HepG2 (cell line): ENCODE measurements around the gene GAS2L2. TPM values are rescaled to one million over a fixed set of nuclear protein-coding genes. Genes with fewer than 3 reads are reported as not detected.

ENCODE experiments used
- ATAC-seq: fragments of 200-7000 bp; cut with Tn5 transposase; 3 replicates; pipeline ENCODE4 v1.9.1; 2020; ENCODE audit warnings: mild to moderate bottlenecking, moderate library complexity
- BruUV-seq: library from RNA; stranded (reverse); fragments of 400-500 nt; replicated peaks from 2 replicates; lab custom pipeline; 2021; lab: Mats Ljungman, UMichigan
- CTCF ChIA-PET: fragments of 300-600 bp; formaldehyde crosslinking; extraction: SDS; loops from one replicate; lab custom pipeline; 2021; ENCODE audit warnings: low total read pairs, inconsistent platforms, low intra/inter-chr PET ratio; lab: Yijun Ruan, JAX
- POLR2A ChIA-PET: fragments of 350-600 bp; sonication (Branson Sonifier 250); formaldehyde crosslinking; loops from one replicate; lab custom pipeline; 2020; ENCODE audit warnings: antibody characterized with exemption, inconsistent platforms; lab: Yijun Ruan, JAX
- DNase-seq: peaks from one replicate; pipeline ENCODE4 v3.0.0-alpha.2; 2015; ENCODE audit warnings: low spot score
- FAIRE-seq: peaks from 3 replicates; lab custom pipeline; 2011; peaks lifted over from hg19 to GRCh38; lab: Jason Lieb, UNC
- H2AFZ ChIP-seq: one replicate; pipeline ENCODE4 v1.6.1; 2011; ENCODE audit warnings: low read length, inconsistent platforms
- H3K27ac ChIP-seq: fragments of 300-600 bp; 3 replicates; pipeline ENCODE4 v1.8.0; 2011; ENCODE audit warnings: mixed run types, mild to moderate bottlenecking, mixed read lengths, low read length, inconsistent platforms; ENCODE audit not compliant: insufficient read depth; ENCODE audit errors: extremely low read length
- H3K27me3 ChIP-seq, 2 experiments: fragments of 200-600 bp in 1 of 2; 2 replicates in 1 of 2; 3 replicates in 1 of 2; pipeline versions ENCODE4 v1.6.0 to v1.8.0; 2011; ENCODE audit warnings: low read length in 2 of 2, mild to moderate bottlenecking in 2 of 2, moderate library complexity in 2 of 2, inconsistent platforms in 1 of 2; ENCODE audit not compliant: insufficient read depth in 2 of 2, control insufficient read depth in 1 of 2
- H3K36me3 ChIP-seq, 2 experiments: fragments of 200-600 bp in 1 of 2; replicated peaks in 1 of 2; 2 replicates in 1 of 2; 3 replicates in 1 of 2; pipeline versions ENCODE4 v1.5.1 to v1.8.0; 2011; ENCODE audit warnings: low read length in 2 of 2, inconsistent platforms in 1 of 2; ENCODE audit not compliant: insufficient read depth in 2 of 2, control insufficient read depth in 1 of 2
- H3K4me1 ChIP-seq: 2 replicates; pipeline ENCODE4 v1.5.1; 2012; ENCODE audit warnings: low read length, inconsistent platforms; ENCODE audit not compliant: insufficient read depth
- H3K4me2 ChIP-seq: 2 replicates; pipeline ENCODE4 v1.6.0; 2011; ENCODE audit warnings: low read depth, low read length, inconsistent platforms
- H3K4me3 ChIP-seq, 3 experiments: fragments of 200-600 bp in 1 of 3; sonication (generic), shearing (Covaris generic) in 1 of 3; replicated peaks in 1 of 3; 2 replicates each; pipeline ENCODE4 v1.5.1; 2011 to 2016; ENCODE audit warnings: low read length in 3 of 3, inconsistent platforms in 2 of 3, low read depth in 2 of 3, mild to moderate bottlenecking in 2 of 3, control low read depth in 1 of 3, mixed read lengths in 1 of 3; ENCODE audit not compliant: insufficient read depth in 1 of 3
- H3K79me2 ChIP-seq: one replicate; pipeline ENCODE4 v1.6.1; 2011; ENCODE audit warnings: low read length, inconsistent platforms; ENCODE audit not compliant: insufficient read depth
- H3K9ac ChIP-seq: 2 replicates; pipeline ENCODE4 v1.6.0; 2011; ENCODE audit warnings: mild to moderate bottlenecking, low read depth, low read length, inconsistent platforms; ENCODE audit not compliant: insufficient read depth
- H3K9me3 ChIP-seq: 2 replicates; pipeline ENCODE4 v1.5.1; 2012; ENCODE audit warnings: mild to moderate bottlenecking, low read length
- H4K20me1 ChIP-seq: 2 replicates; pipeline ENCODE4 v1.6.0; 2011; ENCODE audit warnings: inconsistent platforms, mild to moderate bottlenecking, low read length, moderate library complexity; ENCODE audit not compliant: insufficient read depth
- CBX1 ChIP-seq: IDR thresholded peaks from one replicate; pipeline ENCODE4 v1.6.1; 2016; ENCODE audit warnings: antibody characterized with exemption, low read depth
- CENPX ChIP-seq: sonication (generic); formaldehyde crosslinking; IDR thresholded peaks from 2 replicates; pipeline ENCODE4 v1.9.0; 2021; ENCODE audit warnings: mild to moderate bottlenecking, missing genetic modification reagents, moderate library complexity
- ETV5 ChIP-seq: IDR thresholded peaks from 2 replicates; pipeline ENCODE4 v1.6.1; 2018; ENCODE audit warnings: missing biosample characterization, missing genetic modification reagents, inconsistent platforms, borderline replicate concordance
- GATAD1 ChIP-seq: IDR thresholded peaks from 2 replicates; pipeline ENCODE4 v1.6.1; 2016; ENCODE audit warnings: missing genetic modification reagents, missing compliant biosample characterization
- HDAC6 ChIP-seq: fragments of 200-600 bp; sonication (generic); IDR thresholded peaks from 2 replicates; pipeline ENCODE4 v1.7.0; 2017; ENCODE audit warnings: mild to moderate bottlenecking, antibody characterized with exemption, low read length, low read depth
- NPAS2 ChIP-seq: sonication (generic); formaldehyde crosslinking; IDR thresholded peaks from 2 replicates; pipeline ENCODE4 v1.8.0; 2022; ENCODE audit warnings: mild to moderate bottlenecking, missing genetic modification reagents, borderline replicate concordance
- POLR2G ChIP-seq: fragments of 200-400 bp; formaldehyde crosslinking; IDR thresholded peaks from 2 replicates; pipeline ENCODE4 v1.6.1; 2018; ENCODE audit warnings: mild to moderate bottlenecking, low read depth, low read length, moderate library complexity
- RFXANK ChIP-seq: IDR thresholded peaks from 2 replicates; pipeline ENCODE4 v1.6.1; 2016
- SNAPC2 ChIP-seq: sonication (generic); formaldehyde crosslinking; IDR thresholded peaks from 2 replicates; pipeline ENCODE4 v1.8.1; 2022; ENCODE audit warnings: mild to moderate bottlenecking, missing genetic modification reagents
- U2AF1 ChIP-seq: fragments of 200-400 bp; formaldehyde crosslinking; optimal IDR thresholded peaks from 2 replicates; pipeline ENCODE3; 2017; ENCODE audit warnings: mild to moderate bottlenecking, low read depth, low read length
- ZNF317 ChIP-seq: sonication (generic); formaldehyde crosslinking; IDR thresholded peaks from 2 replicates; pipeline ENCODE4 v1.5.0; 2020; ENCODE audit warnings: mild to moderate bottlenecking, missing genetic modification reagents
- ZNF670 ChIP-seq: sonication (generic); formaldehyde crosslinking; IDR thresholded peaks from 2 replicates; pipeline ENCODE4 v1.8.0; 2022; ENCODE audit warnings: mild to moderate bottlenecking, missing genetic modification reagents, borderline replicate concordance
- WGBS: methylation state at CpG from one replicate; pipeline ENCODE4 v1.1.6; 2017; ENCODE audit warnings: low lambda C conversion rate; 5-methylcytosine and 5-hydroxymethylcytosine counted together
- in situ Hi-C: cut with HindIII; loops from 2 replicates; pipeline ENCODE4 v1.10.0; 2017; ENCODE audit warnings: low pct_unique_long_range_greater_than_20kb; ENCODE audit not compliant: extremely low pct_ligation_motif_present
- intact Hi-C: fragments of 100-400 bp; cut with micrococcal nuclease; formaldehyde crosslinking; loops from one replicate; pipeline ENCODE4 v1.10.0; 2022; ENCODE audit not compliant: unreplicated experiment
- polyA plus RNA-seq, 8 experiments: library from polyadenylated mRNA; depleted of rRNA in 3 of 8; stranded (reverse) in 7 of 8; unstranded in 1 of 8; fragments of >200 nt; fragmentation: Illumina TruSeq in 4 of 8; extraction: Trizol in 4 of 8; gene quantifications; 2 replicates each; pipeline versions ENCODE4 v1.2.1 to v1.2.3, GENCODE V29; 2011 to 2016; ENCODE audit warnings: low read depth in 4 of 8, missing spikeins in 1 of 8, mixed read lengths in 1 of 8; ENCODE audit not compliant: insufficient read depth in 1 of 8
- total RNA-seq, 5 experiments: library from RNA; depleted of rRNA; stranded (reverse); fragments of >200 nt; fragmentation: Illumina TruSeq; extraction: Trizol; gene quantifications; 2 replicates each; pipeline ENCODE4 v1.2.3, GENCODE V29; 2016; ENCODE audit warnings: low read depth in 1 of 5
- TF ChIP-seq, protein P1 (sequence below): sonication (generic); formaldehyde crosslinking; IDR thresholded peaks from 2 replicates; pipeline ENCODE4 v1.4.0; 2020; ENCODE audit warnings: low read depth, mild to moderate bottlenecking, missing genetic modification reagents
- TF ChIP-seq, protein P2 (sequence below): sonication (generic); formaldehyde crosslinking; IDR thresholded peaks from 2 replicates; pipeline ENCODE4 v1.8.0; 2022; ENCODE audit warnings: mild to moderate bottlenecking, missing genetic modification reagents
- TF ChIP-seq, protein P3 (sequence below): sonication (generic); formaldehyde crosslinking; IDR thresholded peaks from 2 replicates; pipeline ENCODE4 v1.5.1; 2020; ENCODE audit warnings: mild to moderate bottlenecking, missing genetic modification reagents, moderate library complexity

GAS2L2 gene
- total and polyA plus RNA-seq, 2 of the 13 experiments (the other 11 are each of a cell fraction or from before 2014, with no cell fraction given): not detected

GRCh38 chr17:35760587-35760986, 7.5 kb upstream of the GAS2L2 start, which contains the start of gene C17orf50:
TSS of gene C17orf50 (plus strand) at chr17:35760887. CDS start at chr17:35760942, 55 bp downstream.
- TF ChIP-seq ZNF317: no peak
- TF ChIP-seq GATAD1: no peak
- TF ChIP-seq, protein P1, sequence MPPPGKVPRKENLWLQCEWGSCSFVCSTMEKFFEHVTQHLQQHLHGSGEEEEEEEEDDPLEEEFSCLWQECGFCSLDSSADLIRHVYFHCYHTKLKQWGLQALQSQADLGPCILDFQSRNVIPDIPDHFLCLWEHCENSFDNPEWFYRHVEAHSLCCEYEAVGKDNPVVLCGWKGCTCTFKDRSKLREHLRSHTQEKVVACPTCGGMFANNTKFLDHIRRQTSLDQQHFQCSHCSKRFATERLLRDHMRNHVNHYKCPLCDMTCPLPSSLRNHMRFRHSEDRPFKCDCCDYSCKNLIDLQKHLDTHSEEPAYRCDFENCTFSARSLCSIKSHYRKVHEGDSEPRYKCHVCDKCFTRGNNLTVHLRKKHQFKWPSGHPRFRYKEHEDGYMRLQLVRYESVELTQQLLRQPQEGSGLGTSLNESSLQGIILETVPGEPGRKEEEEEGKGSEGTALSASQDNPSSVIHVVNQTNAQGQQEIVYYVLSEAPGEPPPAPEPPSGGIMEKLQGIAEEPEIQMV (CRISPR knock-in tag): no peak
- no peak for TF ChIP-seq ZNF670 (CRISPR knock-in tag)
- no peak for TF ChIP-seq CENPX (CRISPR knock-in tag)
- no peak for TF ChIP-seq NPAS2 (CRISPR knock-in tag)
- TF ChIP-seq RFXANK (CRISPR knock-in tag): no peak
- TF ChIP-seq POLR2G: no peak
- no peak for TF ChIP-seq HDAC6
- no peak for TF ChIP-seq SNAPC2
- TF ChIP-seq, protein P2, sequence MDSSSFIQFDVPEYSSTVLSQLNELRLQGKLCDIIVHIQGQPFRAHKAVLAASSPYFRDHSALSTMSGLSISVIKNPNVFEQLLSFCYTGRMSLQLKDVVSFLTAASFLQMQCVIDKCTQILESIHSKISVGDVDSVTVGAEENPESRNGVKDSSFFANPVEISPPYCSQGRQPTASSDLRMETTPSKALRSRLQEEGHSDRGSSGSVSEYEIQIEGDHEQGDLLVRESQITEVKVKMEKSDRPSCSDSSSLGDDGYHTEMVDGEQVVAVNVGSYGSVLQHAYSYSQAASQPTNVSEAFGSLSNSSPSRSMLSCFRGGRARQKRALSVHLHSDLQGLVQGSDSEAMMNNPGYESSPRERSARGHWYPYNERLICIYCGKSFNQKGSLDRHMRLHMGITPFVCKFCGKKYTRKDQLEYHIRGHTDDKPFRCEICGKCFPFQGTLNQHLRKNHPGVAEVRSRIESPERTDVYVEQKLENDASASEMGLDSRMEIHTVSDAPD (CRISPR knock-in tag): no peak
- TF ChIP-seq U2AF1: no peak
- TF ChIP-seq, protein P3, sequence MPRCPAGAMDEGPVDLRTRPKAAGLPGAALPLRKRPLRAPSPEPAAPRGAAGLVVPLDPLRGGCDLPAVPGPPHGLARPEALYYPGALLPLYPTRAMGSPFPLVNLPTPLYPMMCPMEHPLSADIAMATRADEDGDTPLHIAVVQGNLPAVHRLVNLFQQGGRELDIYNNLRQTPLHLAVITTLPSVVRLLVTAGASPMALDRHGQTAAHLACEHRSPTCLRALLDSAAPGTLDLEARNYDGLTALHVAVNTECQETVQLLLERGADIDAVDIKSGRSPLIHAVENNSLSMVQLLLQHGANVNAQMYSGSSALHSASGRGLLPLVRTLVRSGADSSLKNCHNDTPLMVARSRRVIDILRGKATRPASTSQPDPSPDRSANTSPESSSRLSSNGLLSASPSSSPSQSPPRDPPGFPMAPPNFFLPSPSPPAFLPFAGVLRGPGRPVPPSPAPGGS (CRISPR knock-in tag): no peak
- TF ChIP-seq CBX1: no peak
- TF ChIP-seq ETV5 (CRISPR knock-in tag): no peak
- Histone ChIP-seq H3K36me3 (no peaks in the 10 kb centered on the region), H3K79me2 (no peaks in the 10 kb centered on the region), H3K4me2 (peak within 1 kb of the TSS; percentile 38), H3K4me3 (peak within 1 kb of the TSS in 1 of 3 experiments; percentile 3; a peak in 1 of 6 replicates), H3K27me3 (peaks cover 0 to 8% of the 10 kb centered on the region in 2 experiments; a peak in 2 of 5 replicates), H3K4me1 (peaks cover 28% of the 10 kb centered on the region), H2AFZ (no peak within 1 kb of the TSS), H4K20me1 (no peaks in the 10 kb centered on the region), H3K27ac (no peak within 1 kb of the TSS), H3K9me3 (no peaks in the 10 kb centered on the region), H3K9ac (no peak within 1 kb of the TSS)
- intact Hi-C loops (no loop called here), in situ Hi-C loops (loop anchor here (5.0 kb wide), 1 partner anchor 47 kb away; the partner anchor contains the start of gene TAF15)
- DNase-seq (no peak), FAIRE-seq (no peak), ATAC-seq (no peak)
- CTCF ChIA-PET: no interaction called here
- BruUV-seq: no TSS peak
- WGBS: 75% methylated on average over 1 of the region's 1 CpG
- POLR2A ChIA-PET: interaction anchor here (4.5 kb wide), 1 partner anchor 49 kb away, joined by 60 read pairs; the partner anchor contains the start of gene TAF15
